Peyer's patch (tissue), 4 donors: ENCODE results near the gene EDN1.

Experiments used
- POLR2A ChIP-seq, 2 donors: fragments of 450-650 bp; IDR thresholded peaks; one replicate each; pipeline ENCODE4 v1.5.1; 2017; ENCODE audit warnings: antibody characterized with exemption in 2 of 2, mild to moderate bottlenecking in 2 of 2, moderate library complexity in 2 of 2
- TF ChIP-seq, protein P1 (sequence below), 6 experiments: fragments of 450-650 bp in 4 of 6; fragments of 200-600 bp in 2 of 6; sonication (generic) in 1 of 6; IDR thresholded peaks; one replicate each; pipeline ENCODE4 v1.5.1; 2017 to 2019; ENCODE audit warnings: antibody characterized with exemption in 6 of 6, mild to moderate bottlenecking in 3 of 6, moderate library complexity in 1 of 6

DNA sequence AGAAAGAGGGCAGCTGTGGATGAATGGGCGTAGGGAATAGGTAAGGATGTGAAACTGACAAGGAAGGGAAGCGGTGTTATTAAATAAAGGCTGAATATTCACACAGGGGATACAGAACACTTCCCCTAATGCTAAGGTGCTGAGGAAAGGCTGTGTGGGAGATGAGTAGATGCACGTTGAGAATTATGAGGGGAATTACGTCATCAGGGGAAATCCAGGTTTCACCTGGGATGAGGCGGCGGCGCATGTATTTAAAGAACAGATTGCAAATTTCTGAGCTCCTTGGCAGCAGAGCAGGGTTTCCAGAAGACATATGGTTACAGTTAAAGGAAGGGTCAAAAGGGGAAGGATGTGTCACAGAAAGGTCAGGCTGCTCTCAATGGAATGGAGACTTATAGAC, 28.7 kb upstream of the EDN1 start:
- TF ChIP-seq, protein P1, sequence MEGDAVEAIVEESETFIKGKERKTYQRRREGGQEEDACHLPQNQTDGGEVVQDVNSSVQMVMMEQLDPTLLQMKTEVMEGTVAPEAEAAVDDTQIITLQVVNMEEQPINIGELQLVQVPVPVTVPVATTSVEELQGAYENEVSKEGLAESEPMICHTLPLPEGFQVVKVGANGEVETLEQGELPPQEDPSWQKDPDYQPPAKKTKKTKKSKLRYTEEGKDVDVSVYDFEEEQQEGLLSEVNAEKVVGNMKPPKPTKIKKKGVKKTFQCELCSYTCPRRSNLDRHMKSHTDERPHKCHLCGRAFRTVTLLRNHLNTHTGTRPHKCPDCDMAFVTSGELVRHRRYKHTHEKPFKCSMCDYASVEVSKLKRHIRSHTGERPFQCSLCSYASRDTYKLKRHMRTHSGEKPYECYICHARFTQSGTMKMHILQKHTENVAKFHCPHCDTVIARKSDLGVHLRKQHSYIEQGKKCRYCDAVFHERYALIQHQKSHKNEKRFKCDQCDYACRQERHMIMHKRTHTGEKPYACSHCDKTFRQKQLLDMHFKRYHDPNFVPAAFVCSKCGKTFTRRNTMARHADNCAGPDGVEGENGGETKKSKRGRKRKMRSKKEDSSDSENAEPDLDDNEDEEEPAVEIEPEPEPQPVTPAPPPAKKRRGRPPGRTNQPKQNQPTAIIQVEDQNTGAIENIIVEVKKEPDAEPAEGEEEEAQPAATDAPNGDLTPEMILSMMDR (IDR thresholded peaks at IDR 0.05): no peak
- no peak for TF ChIP-seq POLR2A (IDR thresholded peaks at IDR 0.05)
